GM21526 (cell line): ENCODE data around the gene GATA6.
"Not testable (repeated sequence)": the region's sequence is repeated elsewhere in the genome, so short reads cannot be mapped to it uniquely, and the experiment has no call there.

Source experiments
- ATAC-seq: cut with Tn5 transposase; IDR thresholded peaks from one replicate; pipeline ENCODE4 v1.9.1; 2021; ENCODE audit warnings: moderate library complexity; ENCODE audit not compliant: unreplicated experiment, low FRiP score

The GATA6 gene

GRCh38 chr18:22179174-22179573 is 9.8 kb downstream of the GATA6 start:
- ATAC-seq = no peak

- ATAC-seq = no peak
Observed at GRCh38 chr18:22179631-22180030, 10.2 kb downstream of the GATA6 start.

GRCh38 chr18:22180722-22181121 is 11.3 kb downstream of the GATA6 start:
- no peak for ATAC-seq

GRCh38 chr18:22182884-22183697 is 13.7 kb downstream of the GATA6 start:
- ATAC-seq = no peak

- ATAC-seq = no peak
Observed at GRCh38 chr18:22183698-22184170, 14.3 kb downstream of the GATA6 start.

GRCh38 chr18:22184573-22184972 is 15.2 kb downstream of the GATA6 start:
- not testable (repeated sequence) for ATAC-seq

- ATAC-seq = no peak
Observed at GRCh38 chr18:22185273-22185672, 15.9 kb downstream of the GATA6 start.

- ATAC-seq = no peak
Observed at GRCh38 chr18:22185771-22186386, 16.5 kb downstream of the GATA6 start.

GRCh38 chr18:22186484-22186971 is 17.1 kb downstream of the GATA6 start:
- ATAC-seq = no peak

GRCh38 chr18:22188559-22189267 is 19.3 kb downstream of the GATA6 start:
- ATAC-seq = no peak

GRCh38 chr18:22189449-22190166 is 20.2 kb downstream of the GATA6 start:
- no peak for ATAC-seq

GRCh38 chr18:22191346-22191695 is 21.9 kb downstream of the GATA6 start:
- no peak for ATAC-seq

GRCh38 chr18:22191923-22192322 is 22.5 kb downstream of the GATA6 start:
- no peak for ATAC-seq

GRCh38 chr18:22193466-22193865 is 24.1 kb downstream of the GATA6 start:
- ATAC-seq = no peak

- no peak for ATAC-seq
Observed at GRCh38 chr18:22194151-22194598, 24.8 kb downstream of the GATA6 start.

- ATAC-seq = no peak
Observed at GRCh38 chr18:22195052-22195451, 25.7 kb downstream of the GATA6 start.

GRCh38 chr18:22196943-22197342 is 27.6 kb downstream of the GATA6 start:
- ATAC-seq = not testable (repeated sequence)

GRCh38 chr18:22197668-22198067 is 28.3 kb downstream of the GATA6 start:
- no peak for ATAC-seq

GRCh38 chr18:22198163-22198562 is 28.8 kb downstream of the GATA6 start:
- no peak for ATAC-seq

- ATAC-seq = no peak
Observed at GRCh38 chr18:22199005-22199404, 29.6 kb downstream of the GATA6 start.
